Suppressor macrophage treated with lipopolysaccharide for 1 hour (primary cell): ENCODE measurements around the gene RBM4B.

Experiments used
- DNase-seq, 3 donors: peaks; one replicate each; pipeline ENCODE4 v3.0.0-alpha.2; 2020 to 2022

RBM4B gene

DNA sequence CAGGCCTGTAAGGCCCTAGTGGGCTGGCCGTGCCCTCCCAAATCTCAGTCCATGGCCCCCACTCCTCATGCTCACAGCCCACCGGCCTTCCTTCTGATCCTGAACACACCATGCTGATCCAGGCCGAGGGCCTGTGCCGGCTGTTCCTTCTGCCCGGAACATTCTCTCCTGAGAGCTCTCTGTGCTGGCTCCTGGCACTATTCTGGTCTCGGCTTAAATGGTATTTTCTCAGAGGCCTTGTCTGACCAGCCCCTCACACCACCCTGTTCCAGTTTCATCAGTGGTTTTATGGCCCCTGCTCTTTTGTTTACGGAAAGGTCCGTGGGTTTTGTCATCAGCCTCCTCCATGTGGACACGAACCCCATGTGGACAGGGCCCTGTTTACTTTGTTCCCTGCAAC, 29.3 kb upstream of the RBM4B start:
- no peak for DNase-seq

DNA sequence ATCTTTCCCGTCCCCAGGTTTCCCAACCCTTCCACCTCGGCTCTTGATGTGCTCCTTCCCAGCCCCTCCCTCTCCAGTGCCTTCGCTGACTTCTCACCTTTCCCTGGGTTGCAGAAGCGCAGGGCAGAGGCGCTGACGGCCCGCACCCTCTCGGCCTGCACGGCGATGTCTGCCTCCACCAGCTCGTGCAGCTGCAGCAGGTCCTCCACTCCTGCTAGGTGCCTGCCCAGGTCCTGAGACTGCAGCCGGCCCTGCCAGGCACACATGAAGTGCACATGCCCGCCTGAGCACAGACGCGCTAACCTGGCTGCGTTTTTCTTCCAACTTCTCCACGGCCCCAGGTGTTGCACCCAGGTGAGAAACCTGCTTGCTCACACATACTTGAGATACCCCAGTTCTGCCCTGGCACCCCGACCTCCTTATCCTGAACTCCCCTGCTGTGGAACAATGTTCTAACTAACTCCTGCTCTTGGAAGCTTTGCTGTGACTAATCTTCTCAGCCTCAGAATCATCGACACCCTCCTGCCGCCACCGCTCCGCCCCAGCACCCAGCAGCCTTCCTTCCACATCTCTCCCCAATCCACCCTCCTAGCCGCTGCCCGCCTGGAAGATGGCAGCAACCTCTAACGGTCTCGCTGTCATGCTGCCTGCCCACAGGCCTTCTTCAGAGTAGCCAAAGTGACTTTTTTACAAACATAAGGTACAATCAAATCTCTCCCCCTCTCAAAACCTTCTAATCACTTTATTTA, 28.1 kb upstream of the RBM4B start:
- DNase-seq, result no peak

DNA sequence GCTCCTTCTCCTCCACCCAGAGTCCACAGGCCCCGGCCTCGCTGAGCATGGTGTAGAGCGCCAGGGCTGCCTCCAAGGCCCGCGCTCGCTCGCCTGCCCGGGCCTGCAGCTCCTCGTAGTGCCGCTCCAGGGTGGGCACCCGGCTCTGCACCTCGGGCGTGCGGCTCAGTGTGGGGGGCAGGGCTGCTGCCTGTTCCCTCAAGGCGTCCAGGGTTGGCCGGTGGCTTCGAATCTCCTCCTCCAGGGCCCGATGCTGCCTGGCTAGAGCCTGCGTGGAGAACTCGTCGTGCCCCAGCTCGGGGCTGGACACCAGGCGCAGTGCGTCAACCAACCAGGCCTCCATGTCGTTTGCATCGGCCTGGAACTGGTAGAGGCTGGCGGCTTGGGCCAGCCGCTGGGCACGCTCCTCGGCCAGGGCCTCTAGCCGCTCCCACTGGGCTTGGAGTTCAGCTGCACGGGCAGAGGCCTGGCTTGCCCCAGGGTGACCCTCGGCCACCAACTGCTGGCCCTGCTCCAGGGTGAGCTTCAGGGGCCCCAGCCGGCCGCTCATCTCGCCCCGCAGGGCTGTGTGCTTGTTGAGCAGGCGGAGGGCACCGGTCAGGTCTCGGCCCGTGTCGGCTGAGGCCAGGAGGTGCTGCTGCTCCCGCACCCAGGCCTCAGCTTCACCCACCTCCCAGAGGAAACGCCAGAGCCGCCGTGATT, 27.1 kb upstream of the RBM4B start:
- no peak for DNase-seq

DNA sequence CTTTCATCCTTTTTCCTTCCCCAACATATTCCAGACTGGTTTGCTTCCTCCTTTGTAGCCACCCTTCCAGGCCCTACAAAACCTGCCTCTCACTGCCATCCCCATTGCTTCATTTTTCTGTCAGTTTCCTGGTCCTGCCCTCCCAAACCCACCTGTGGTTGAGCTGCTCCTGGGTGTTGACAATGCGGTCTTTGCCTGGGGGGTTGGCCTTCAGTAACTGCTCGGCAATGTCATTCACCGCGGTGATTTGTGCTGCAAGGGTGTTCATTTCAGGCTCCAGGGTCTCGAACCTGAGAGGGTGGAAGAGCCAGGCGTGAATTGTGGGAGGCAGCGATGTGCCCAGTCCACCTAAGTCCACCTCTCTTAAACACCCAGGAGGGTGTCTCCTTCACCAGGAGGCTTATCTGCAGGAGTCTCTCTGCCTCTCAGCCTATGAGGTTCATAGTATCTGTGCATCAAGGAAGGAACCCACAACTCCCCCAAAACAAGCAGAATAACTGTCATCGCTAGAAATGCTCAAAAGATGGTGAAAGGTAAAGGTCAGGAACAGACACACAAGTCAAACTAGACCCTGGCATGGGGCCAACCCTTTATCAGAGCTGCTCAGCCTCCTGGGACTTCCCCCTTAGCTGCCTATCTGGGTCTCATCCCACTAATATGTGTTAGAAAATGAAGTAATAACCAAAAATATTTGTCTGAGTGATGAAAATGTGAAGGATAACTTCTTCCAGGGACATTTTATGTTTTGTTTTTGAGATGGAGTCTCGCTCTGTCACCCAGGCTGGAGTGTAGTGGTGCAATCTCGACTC, 23.9 kb upstream of the RBM4B start:
- no peak for DNase-seq

DNA sequence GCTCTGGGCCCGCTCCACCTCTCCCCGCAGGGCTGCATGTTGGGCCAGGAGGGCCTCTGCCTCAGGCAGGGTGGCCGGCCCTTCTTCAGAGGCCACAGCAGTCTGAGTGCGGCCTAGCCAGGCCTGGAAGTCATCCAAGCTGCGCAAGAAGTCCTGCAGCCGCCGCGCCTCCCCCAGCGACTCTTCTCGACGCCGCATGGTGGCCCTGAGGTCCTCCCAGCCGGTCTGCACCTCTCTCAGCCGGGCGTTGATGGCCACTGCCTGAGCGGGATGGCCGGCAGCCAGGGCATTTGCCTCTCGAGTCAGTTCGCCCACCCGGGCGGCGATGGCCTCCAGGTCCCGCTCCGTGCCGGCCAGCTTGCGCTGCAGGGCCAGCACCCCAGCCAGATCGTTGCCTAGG, 23.1 kb upstream of the RBM4B start:
- no peak for DNase-seq

DNA sequence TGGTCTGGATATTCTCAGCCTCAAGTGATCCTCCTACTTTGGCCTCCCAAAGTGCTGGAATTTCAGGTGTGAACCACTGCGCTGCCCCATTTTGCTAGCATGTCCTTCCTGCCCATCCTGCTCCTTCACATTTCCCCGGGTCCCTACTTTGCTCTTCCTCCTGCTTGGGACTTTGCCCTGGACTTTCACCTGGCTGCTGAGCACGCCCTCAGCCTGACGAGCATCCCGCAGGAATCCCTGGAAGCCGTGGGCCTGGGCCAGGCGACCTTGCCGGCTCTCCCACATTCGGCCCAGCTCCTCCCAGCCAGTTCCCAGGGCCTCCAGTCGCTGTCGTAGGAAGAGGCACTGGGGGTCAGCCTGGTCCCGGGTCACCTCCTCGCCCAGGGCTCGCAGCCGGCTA, 22.6 kb upstream of the RBM4B start:
- DNase-seq, result no peak

DNA sequence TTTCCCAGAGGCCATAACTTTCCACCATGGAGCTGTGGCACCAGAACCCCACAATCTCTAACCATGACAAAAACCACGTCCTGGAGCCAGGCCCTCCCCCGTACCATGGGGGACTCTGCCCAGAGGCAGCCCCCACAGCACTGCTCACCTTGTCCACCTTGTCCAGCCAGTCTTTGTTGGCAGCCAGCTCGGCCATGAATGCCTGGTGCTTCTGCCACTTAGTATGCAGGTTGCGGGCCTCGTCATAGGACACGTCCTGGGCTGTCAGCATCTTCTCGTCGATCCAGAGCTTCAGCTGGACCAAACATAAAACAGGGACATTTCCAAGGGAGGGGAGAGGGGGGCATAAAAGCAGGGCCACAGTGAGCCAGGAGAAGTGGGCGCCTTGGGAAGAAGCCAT, 20.8 kb upstream of the RBM4B start:
- no peak for DNase-seq

DNA sequence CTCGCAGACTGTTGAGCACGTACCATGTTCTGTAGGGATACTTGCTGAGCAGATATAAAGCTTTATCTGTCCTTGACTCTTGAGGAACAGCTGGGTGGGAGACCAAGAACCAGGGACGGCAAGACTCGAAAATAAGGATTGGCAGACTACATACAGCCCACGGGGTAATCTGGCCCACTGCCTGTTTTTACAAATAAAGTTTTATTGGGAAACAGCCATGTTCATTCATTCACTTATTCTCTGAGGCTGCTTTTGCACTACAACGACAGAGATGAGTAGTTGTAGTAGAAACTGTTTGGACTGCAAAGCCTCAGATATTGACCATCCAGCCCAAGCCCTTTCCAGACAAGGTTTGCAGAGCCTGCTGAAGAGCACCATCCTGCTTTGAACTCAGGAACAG, 20.3 kb upstream of the RBM4B start:
- DNase-seq, result no peak

DNA sequence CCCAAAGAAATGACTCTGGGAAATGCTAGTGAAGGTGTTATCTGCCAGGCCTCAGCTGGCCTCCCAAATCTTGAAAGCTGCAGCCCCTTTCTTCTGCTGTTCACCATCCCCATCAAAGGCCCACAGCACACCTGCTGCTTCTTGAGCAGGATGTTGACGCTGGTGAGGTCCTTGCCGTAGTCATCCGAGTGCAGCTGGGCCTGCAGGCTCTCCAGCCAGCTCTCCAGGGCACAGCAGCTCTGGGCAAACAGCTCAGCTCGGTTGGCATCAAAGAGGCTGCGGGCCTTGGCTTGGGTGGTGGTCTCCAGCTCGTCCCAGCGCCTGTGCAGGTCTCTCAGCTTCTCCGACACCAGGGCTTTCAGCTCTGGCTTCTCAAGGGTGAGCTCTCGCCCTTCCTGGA, 18.5 kb upstream of the RBM4B start:
- DNase-seq, result no peak

DNA sequence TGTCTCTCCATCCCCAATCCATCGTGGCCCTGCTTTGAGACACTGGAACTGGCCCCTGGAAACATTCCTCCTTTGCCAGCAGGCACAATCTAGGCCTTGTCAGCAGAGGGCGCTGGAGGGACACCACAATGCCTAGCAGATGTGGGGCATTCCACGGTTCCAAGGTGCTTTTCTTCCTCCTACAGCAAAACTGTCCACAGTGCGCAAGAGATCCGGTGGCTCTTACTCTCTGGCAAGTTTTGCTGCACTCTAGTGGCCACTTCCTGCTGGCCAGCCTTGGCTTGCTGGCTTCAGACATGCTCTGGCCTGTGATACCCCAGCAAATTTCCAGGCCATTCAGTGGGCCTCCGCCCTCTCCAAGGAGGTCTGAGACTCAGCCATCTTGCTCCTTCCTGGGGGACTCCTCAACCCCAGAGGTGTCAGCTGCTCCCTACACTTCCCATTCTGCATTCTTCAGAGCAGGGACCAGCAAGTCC, 17.1 kb upstream of the RBM4B start:
- peak; percentile 96 to 98 (median 98) for DNase-seq

DNA sequence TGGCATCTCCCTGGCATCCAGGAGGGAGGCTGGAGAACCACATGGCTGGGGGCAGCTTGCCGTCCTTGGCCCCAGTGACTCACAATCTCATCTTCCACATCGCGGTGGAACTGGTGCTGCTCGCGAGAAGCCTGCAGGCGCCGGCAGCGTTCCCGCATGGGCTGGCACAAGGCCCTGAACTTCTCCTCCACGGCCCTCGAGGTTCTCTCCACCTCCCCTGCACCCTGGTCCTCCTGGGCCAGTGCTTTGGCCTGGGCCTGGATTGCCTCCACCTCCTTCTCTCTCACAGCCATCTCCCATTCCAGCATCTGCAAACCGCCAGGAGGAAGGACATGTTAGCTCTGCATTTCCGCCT, 16.3 kb upstream of the RBM4B start:
- no peak for DNase-seq

DNA sequence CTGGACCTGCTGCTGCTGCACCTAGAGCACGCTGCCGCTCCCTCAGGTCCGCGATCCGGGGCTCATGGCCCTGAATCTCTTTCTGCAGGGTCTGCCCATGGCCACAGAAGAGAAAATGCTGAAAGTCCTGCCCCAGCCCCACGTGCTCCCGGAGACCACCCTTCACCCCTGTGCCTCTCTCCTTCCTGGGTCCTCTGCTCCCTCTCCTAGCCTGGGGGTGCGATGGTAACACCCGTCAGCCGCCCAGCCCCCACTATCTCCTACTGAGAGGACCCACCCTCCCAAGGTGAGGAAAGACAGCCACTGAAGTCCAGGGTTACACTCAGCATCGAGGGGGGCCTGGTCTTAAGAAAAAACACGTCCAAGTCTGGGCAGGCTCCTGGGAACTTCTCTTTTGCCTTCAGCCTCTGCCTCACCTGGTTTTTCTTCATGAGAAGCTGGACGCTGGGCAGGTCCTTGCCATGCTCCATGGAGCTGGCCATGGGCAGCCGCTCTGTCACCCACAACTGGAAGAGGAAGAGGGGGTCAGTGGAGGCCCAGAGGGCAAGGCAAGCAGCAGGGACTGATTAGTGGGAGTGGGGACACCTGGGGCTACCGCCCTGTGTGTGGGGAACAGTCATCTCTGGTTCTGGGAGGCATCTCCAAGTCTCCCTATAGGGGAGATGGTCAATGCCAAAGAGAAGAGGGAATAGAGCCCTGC, 15.8 kb upstream of the RBM4B start:
- DNase-seq, result no peak

DNA sequence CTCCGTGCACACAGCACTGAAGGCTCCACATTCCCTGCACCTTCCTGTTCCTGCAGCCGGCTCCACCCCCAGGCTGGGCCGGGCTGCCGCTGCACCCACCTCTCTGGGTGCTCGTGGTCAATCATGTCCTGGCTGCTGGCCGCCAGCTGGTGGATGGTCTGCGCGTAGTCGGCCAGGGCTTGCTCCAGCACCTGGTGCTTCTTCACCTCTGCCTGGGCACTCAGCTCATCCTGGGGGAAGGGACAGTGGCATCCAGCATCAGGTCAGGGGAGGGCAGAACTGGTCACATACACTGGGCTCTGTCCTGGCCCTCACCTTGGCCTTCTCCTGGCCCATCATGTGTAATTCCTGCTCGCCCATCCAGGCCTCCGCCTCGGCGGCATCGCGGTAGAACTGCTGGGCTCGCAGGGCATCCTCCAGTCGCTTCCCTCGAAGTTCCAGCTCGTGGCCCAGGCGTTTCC, 15.2 kb upstream of the RBM4B start:
- DNase-seq, result no peak

DNA sequence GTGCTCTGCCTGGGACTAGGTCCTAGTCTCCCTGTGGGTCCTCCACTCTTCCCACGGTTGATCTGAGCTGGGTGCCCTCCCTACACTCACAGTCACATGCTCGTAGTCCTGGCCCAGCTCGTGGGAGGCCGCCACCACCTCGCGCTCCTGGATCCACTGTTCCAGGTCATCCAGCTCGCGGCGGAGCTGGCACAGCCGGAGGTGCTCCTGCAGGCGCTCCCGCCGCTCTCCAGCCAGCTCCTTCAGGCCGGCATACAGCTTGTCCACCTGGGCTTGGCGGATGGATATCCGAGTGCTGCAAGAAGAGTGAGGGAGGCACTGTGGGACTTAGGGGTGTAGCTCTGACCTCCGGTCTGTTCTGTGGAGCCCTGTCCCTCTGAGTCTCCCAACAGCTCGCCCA, 14.8 kb upstream of the RBM4B start:
- DNase-seq, result no peak

DNA sequence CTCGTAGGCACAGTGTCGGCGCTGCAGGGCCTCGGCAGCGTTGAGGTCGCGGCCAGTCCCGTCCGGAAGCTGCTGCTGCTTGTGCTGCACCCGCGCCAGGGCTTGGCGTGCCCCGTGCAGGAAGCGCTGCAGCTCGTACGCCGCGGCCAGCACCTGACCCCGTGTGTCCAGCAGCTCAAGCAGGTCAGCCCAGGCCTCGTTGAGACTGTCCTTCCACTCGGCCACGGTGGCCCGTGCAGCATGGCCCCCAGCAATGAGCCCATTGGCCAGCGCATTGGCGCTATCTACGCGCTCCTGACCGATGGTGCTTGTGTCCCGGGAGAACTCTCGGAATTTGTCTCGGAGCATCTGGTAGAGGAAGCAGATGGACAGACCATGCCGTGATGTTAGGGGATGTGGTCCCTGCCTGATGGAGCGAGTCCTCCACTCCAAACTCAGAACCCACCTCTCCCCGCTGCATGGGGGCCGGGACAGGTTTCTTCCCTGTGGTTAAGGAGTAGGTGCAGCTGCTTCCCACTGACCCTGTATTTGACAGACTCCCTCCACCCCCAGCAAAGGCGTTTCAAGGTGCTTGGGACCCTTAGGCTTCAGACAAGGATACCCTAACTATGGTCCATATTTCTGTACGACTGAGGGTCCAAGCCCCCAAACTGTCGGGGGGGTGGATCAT, 13.8 kb upstream of the RBM4B start:
- no peak for DNase-seq

DNA sequence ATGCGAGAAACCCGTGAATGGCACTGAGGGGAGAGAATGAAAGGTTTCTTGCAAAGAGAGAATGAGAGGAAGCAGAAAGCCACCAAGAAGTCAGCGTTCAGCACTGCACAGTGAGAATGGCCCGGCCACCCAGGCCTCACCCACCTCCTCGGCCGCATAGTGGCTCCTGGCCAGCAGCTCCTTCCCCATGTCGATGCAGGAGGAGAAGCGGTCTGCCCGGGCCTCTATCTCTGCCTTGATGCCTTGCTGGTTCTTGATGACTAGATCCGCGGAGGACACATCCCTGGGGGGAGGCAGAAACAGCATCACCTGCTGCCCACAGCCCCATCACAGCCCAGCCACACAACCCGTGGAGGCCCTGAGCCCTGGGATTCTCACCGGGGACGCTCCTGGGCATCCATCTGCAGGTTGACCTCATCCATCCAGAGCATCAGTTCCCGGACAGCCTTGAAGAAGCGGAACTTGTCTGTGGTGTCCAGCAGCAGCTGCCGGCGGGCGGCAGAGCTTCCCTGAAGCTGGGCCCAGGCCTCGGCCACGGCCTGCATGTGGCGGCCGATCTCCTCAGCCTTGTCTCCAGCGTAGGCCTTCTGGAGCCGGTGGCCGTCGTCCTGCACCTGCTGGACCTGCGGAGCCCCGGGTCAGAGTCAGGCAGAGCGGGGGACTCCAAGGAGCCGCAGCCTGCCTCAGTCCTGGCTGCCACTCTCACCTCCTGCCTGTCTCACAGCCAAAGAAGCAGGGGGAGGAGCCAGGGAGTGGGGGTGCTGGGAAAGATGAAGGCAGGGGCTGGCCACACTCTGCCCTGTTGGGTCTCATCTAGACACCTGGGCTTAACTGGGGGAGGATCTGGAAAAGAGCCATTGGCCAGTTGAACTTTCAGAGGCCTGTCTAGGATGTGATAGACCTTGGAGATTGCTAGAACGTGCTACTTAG, 12.2 kb upstream of the RBM4B start:
- no peak for DNase-seq

DNA sequence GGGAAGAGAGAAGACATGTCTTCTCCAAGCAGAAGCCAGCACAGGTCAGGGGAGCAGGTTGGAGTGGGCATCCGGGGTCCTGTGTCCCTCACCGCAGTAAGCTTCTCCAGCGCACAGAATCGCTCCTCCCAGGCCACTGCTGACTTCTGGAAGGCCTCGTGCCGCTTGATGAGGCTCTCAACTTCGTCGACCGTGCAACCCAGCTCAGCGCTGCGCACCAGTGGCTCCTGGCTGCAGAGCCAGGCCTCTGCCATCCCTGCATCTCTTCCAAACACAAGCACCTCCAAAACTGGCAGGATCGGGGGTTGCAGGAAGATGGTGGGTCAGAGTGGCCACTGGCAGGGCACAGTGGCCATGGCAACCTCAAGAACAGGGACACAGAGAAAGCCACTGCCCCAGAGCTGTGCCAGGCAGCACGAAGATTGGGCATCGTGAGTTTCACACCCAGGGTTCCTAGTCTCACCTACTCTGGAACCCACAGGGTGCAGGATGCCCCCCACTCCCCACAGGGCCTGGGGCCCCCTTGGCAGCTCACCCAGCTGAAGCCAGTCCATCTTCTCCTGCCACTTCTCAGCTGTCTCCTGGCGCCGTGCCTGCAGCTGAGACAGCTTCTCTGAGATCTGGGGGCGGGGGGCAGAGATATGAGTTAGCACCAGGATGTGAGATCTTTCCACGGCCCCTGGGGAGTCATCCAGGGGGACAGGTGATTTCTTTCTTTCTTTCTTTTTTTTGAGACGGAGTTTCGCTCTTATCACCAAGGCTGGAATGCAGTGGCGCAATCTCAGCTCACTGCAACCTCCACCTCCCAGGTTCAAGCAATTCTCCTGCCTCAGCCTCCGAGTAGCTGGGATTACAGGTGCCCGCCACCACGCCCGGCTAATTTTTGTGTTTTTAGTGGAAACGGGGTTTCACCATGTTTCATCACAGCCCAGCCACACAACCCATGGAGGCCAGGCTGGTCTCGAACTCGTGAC, 11.2 kb upstream of the RBM4B start:
- no peak for DNase-seq

DNA sequence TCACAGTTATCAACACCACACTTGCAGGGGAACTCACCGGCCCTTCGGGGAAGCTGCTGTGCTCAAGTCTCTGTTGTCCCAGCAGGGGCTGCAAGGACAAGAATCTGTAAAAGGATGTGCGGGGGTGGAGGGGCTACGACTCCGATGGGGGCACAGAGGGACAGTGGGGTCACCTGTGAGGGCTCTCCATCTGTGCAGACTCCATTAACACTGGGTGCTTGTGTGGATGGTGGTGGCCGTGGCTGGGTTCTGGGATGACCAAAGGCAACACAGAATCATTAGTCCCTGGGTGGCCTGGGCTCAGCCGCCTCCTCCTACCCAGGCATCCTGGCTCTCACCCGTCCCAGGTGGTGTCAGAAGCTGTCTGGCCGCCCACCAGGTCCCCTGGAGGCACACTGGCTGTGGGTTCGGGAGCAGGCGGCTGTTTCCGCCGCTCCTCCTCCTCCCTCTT, 10.2 kb upstream of the RBM4B start:
- DNase-seq, result no peak

DNA sequence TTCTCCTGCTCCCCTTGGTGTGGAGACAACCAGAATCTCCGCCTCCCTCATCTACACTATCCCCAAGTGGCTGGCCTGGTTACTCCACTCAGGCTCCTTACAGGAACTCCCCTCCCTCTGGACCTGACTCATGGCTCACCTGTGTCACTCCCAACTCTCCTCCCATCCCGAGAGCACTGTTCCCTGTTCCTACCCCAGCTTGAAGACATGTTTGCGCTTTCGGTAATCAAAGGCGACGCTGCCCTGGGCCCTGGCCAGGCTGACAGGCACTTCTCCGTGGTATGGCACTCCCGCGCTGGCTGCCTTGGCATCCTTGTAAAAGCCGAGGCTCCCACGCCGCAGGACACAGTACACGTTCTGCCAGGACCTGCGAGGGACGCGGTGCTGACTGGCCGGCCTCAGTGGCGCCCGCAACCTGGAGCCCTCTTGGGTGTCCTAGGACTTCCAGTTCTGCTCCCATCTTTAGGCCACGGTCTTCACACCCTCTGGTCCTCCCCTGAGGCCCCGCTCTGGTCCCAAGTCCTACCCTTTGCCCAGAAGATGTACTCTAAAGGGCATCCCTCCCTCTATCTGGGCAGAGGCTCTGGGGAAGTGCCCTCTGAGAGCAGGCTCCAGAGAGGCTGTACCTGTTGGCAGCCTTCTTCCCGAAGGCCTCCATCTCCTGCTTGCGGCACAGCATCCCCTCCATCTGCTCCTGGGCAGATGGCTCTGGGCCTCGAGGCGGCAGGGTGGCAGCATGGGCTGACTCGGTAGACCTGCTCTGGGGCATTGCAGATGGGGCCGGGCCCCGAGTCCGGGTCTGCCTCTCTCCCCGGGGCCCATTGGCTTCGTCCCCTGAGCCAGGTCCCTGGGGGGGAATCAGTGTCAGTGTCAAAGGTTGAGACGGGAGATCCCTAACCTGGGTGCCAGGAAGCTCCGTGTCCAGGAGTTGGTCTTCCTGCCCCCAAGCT, 9.4 kb upstream of the RBM4B start:
- DNase-seq, result no peak
